B cell (primary cell): Measurements from ENCODE around the gene DNAJC6. TPM values are rescaled to one million over a fixed set of nuclear protein-coding genes. Genes with fewer than 3 reads are reported as not detected.

Experiments used
- ATAC-seq: fragments of 200-7000 bp; cut with Tn5 transposase; one replicate; pipeline ENCODE4 v1.10.0; 2021; ENCODE audit warnings: low read depth, mild to moderate bottlenecking, moderate number of reproducible peaks, moderate library complexity
- CTCF ChIA-PET: fragments of 350-600 bp; sonication (Branson Sonifier 250); formaldehyde crosslinking; loops from one replicate; lab custom pipeline; 2021; ENCODE audit warnings: antibody characterized with exemption, inconsistent platforms; lab: Charles Lee
- POLR2A ChIA-PET: fragments of 350-600 bp; sonication (Branson Sonifier 250); formaldehyde crosslinking; loops from one replicate; lab custom pipeline; 2021; ENCODE audit warnings: antibody characterized with exemption; lab: Charles Lee
- DNase-seq: peaks from one replicate; pipeline ENCODE4 v3.0.0; 2013
- H2AFZ ChIP-seq: 2 replicates; pipeline ENCODE4 v1.6.1; 2012; ENCODE audit warnings: mild to moderate bottlenecking, low read depth, low read length; ENCODE audit not compliant: insufficient read depth, poor library complexity, severe bottlenecking
- H3K27ac ChIP-seq, 2 donors: 1 replicate in 1 of 2; 2 replicates in 1 of 2; pipeline ENCODE4 v1.5.1; 2012 to 2013; ENCODE audit warnings: low read length in 2 of 2, mild to moderate bottlenecking in 2 of 2, moderate library complexity in 1 of 2
- H3K27me3 ChIP-seq, 4 experiments: fragments of 200-600 bp in 1 of 4; sonication (generic) in 1 of 4; replicated peaks in 1 of 4; 1 replicate in 2 of 4; 2 replicates in 2 of 4; pipeline versions ENCODE4 v1.6.1 to v1.7.0; 2013 to 2016; ENCODE audit warnings: low read length in 3 of 4, mild to moderate bottlenecking in 2 of 4, mixed read lengths in 1 of 4, moderate library complexity in 1 of 4; ENCODE audit not compliant: insufficient read depth in 4 of 4, control insufficient read depth in 3 of 4; ENCODE audit errors: control extremely low read depth in 1 of 4
- H3K36me3 ChIP-seq, 2 experiments: replicated peaks in 1 of 2; 1 replicate in 1 of 2; 2 replicates in 1 of 2; pipeline versions ENCODE4 v1.6.1 to v1.7.1; 2013; ENCODE audit warnings: low read length in 1 of 2; ENCODE audit not compliant: insufficient read depth in 2 of 2, control insufficient read depth in 1 of 2; ENCODE audit errors: control extremely low read depth in 1 of 2, extremely low read depth in 1 of 2
- H3K4me1 ChIP-seq, 2 donors: fragments of 200-600 bp in 1 of 2; sonication (generic) in 1 of 2; 1 replicate in 1 of 2; 2 replicates in 1 of 2; pipeline versions ENCODE4 v1.5.1 to v1.6.1; 2013 to 2017; ENCODE audit warnings: low read length in 2 of 2; ENCODE audit not compliant: control insufficient read depth in 2 of 2, insufficient read depth in 2 of 2
- H3K4me2 ChIP-seq: replicated peaks from 2 replicates; pipeline ENCODE3; 2012; ENCODE audit warnings: mild to moderate bottlenecking, low read depth, low read length; ENCODE audit not compliant: poor library complexity, severe bottlenecking
- H3K4me3 ChIP-seq, 5 experiments: fragments of 200-600 bp in 1 of 5; sonication (generic) in 1 of 5; 1 replicate in 3 of 5; 2 replicates in 2 of 5; pipeline versions ENCODE4 v1.5.1 to v1.7.0; 2011 to 2016; ENCODE audit warnings: low read length in 4 of 5, mild to moderate bottlenecking in 4 of 5, low read depth in 2 of 5, control low read depth in 1 of 5, moderate library complexity in 1 of 5; ENCODE audit not compliant: insufficient read depth in 1 of 5; ENCODE audit errors: control extremely low read depth in 1 of 5, extremely low read depth in 1 of 5
- H3K79me2 ChIP-seq: fragments of 200-600 bp; sonication (generic); one replicate; pipeline ENCODE4 v1.6.0; 2016; ENCODE audit warnings: low read length; ENCODE audit not compliant: control insufficient read depth, insufficient read depth
- H3K9ac ChIP-seq: fragments of 200-600 bp; sonication (generic); 2 replicates; pipeline ENCODE4 v1.6.1; 2017; ENCODE audit warnings: mild to moderate bottlenecking, low read length, moderate library complexity
- H3K9me3 ChIP-seq, 3 donors: one replicate each; pipeline versions ENCODE4 v1.6.1 to v1.7.1; 2013; ENCODE audit warnings: low read length in 2 of 3; ENCODE audit not compliant: control insufficient read depth in 2 of 3, insufficient read depth in 1 of 3; ENCODE audit errors: control extremely low read depth in 1 of 3
- H4K20me1 ChIP-seq: 2 replicates; pipeline ENCODE4 v1.6.0; 2012; ENCODE audit warnings: mild to moderate bottlenecking, low read length; ENCODE audit not compliant: insufficient read depth, control insufficient read depth, poor library complexity, severe bottlenecking
- H3K27ac Mint-ChIP-seq: one replicate; pipeline ENCODE4 v1.8.0; 2021; ENCODE audit warnings: mixed read lengths
- H3K27me3 Mint-ChIP-seq: one replicate; pipeline ENCODE4 v1.8.0; 2021; ENCODE audit warnings: mixed read lengths
- H3K4me1 Mint-ChIP-seq: one replicate; pipeline ENCODE4 v1.8.0; 2021; ENCODE audit warnings: mixed read lengths
- H3K4me3 Mint-ChIP-seq: one replicate; pipeline ENCODE4 v1.8.0; 2021; ENCODE audit warnings: mixed read lengths
- H3K9me3 Mint-ChIP-seq: one replicate; pipeline ENCODE4 v1.8.0; 2022; ENCODE audit warnings: mixed read lengths; ENCODE audit not compliant: insufficient read depth
- EZH2 ChIP-seq: IDR thresholded peaks from 2 replicates; pipeline ENCODE4 v1.6.1; 2012; ENCODE audit warnings: borderline replicate concordance, low read depth, mild to moderate bottlenecking, moderate library complexity, low read length; ENCODE audit not compliant: insufficient read depth, poor library complexity, severe bottlenecking
- WGBS: methylation state at CpG from one replicate; pipeline ENCODE4 v1.1.5; 2013; ENCODE audit warnings: missing lambda C conversion rate; ENCODE audit not compliant: insufficient coverage; 5-methylcytosine and 5-hydroxymethylcytosine counted together
- intact Hi-C: fragments of 100-400 bp; cut with micrococcal nuclease; formaldehyde crosslinking; loops from one replicate; pipeline ENCODE4 v1.10.0; 2022
- polyA plus RNA-seq: library from polyadenylated mRNA; depleted of rRNA; stranded (reverse); fragments of >200 nt; gene quantifications from 2 replicates; pipeline ENCODE4 v1.2.3, GENCODE V29; 2012
- total RNA-seq, 2 donors: library from RNA; stranded (reverse); fragments of 120-200 nt in 1 of 2; gene quantifications; 1 replicate in 1 of 2; 2 replicates in 1 of 2; pipeline versions ENCODE4 v1.2.3 to v1.2.4, GENCODE V29; 2013 to 2022
- TF ChIP-seq, protein P1 (sequence below): fragments of 200-600 bp; IDR thresholded peaks from one replicate; pipeline ENCODE4 v1.8.0; 2022; ENCODE audit warnings: antibody characterized with exemption, mild to moderate bottlenecking

DNAJC6 gene
- total and polyA plus RNA-seq, 2 donors (not counting 1 experiment from before 2014, with no cell fraction given) = 0.12 to 0.69 TPM

DNA sequence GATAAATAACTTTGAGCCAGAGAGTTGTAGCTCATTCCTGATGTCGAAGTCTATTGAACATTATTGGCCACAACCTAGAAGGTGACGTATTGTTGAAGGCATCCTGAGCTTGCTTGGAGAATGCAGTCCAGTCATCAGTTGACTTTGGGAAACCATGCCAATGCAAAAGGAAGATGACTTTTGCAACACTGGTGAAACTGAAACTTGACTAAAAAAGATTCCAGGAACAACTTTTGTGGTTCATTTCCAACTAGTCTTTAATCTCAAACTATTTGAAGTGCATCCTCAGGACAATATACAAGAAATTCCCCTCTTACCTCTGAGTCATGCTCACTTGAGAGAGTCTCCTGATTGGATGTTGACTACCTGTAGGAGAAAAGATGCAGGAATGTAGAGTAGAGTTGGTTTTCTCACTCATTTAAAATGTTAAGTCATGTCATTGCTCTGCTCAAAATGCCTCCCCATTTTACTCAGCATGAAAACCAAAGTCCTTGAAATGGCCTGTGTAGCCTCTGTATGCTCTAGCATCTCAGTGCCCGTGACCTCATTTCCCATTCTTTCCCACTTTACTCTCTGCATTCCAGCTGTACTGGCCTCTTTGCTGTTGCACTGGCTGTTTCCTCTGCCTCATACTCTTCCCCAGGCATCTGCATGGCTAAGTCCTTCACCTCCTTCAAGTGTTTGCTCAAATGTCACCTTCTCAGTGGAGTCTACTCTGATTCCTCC is 86.7 kb downstream of the DNAJC6 start:
- no peak overlapping the region for H3K4me3 Mint-ChIP-seq
- no peaks in the 10 kb centered on the region for H3K9me3 ChIP-seq
- H3K9ac ChIP-seq = no peak overlapping the region
- no peaks in the 10 kb centered on the region for H3K4me1 ChIP-seq
- H3K79me2 ChIP-seq = no peaks in the 10 kb centered on the region
- H3K4me1 Mint-ChIP-seq = no peaks in the 10 kb centered on the region
- ATAC-seq (no peak), DNase-seq (no peak)
- POLR2A ChIA-PET = no interaction called here
- WGBS = 84% methylated on average over 3 of the region's 3 CpGs
- no peak overlapping the region for H2AFZ ChIP-seq
- H3K36me3 ChIP-seq = no peaks in the 10 kb centered on the region
- TF ChIP-seq, protein P1, sequence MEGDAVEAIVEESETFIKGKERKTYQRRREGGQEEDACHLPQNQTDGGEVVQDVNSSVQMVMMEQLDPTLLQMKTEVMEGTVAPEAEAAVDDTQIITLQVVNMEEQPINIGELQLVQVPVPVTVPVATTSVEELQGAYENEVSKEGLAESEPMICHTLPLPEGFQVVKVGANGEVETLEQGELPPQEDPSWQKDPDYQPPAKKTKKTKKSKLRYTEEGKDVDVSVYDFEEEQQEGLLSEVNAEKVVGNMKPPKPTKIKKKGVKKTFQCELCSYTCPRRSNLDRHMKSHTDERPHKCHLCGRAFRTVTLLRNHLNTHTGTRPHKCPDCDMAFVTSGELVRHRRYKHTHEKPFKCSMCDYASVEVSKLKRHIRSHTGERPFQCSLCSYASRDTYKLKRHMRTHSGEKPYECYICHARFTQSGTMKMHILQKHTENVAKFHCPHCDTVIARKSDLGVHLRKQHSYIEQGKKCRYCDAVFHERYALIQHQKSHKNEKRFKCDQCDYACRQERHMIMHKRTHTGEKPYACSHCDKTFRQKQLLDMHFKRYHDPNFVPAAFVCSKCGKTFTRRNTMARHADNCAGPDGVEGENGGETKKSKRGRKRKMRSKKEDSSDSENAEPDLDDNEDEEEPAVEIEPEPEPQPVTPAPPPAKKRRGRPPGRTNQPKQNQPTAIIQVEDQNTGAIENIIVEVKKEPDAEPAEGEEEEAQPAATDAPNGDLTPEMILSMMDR = no peak
- TF ChIP-seq EZH2 = no peak
- no peaks in the 10 kb centered on the region for H3K27me3 ChIP-seq
- no peak overlapping the region for H3K4me2 ChIP-seq
- no peak overlapping the region for H3K27ac Mint-ChIP-seq
- no peaks in the 10 kb centered on the region for H4K20me1 ChIP-seq
- no peaks in the 10 kb centered on the region for H3K9me3 Mint-ChIP-seq
- H3K27me3 Mint-ChIP-seq = peaks cover 4% of the 10 kb centered on the region
- H3K4me3 ChIP-seq = no peak overlapping the region
- CTCF ChIA-PET = interaction anchor here (0.5 kb wide), 1 partner anchor 1257 kb away, joined by 3 read pairs; no protein-coding TSS in a partner anchor
- H3K27ac ChIP-seq = no peak overlapping the region
- intact Hi-C loops = no loop called here

DNA sequence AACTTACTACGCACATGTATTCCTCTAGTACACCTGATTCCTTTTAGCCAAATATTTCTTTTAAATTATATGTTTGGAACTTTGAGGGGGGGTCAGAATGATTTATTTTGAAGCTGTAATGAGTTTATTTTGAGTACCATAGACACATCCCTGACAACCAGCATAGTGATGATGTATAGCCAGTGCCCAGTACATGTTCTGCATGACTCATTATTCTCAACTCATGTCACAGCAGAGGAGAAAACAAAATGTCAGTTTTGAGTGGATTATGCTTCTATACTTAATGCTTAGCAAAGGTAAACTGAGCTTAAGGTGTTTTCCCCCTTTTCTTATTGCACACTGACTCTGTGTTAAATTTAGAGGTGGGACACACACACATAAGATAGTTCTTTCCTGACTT is 88.7 kb downstream of the DNAJC6 start:
- CTCF ChIA-PET = no interaction called here
- H3K4me1 ChIP-seq = no peaks in the 10 kb centered on the region
- WGBS = no CpG with 5 or more reads among the region's 1 CpG
- no peaks in the 10 kb centered on the region for H3K79me2 ChIP-seq
- H4K20me1 ChIP-seq = no peaks in the 10 kb centered on the region
- no peaks in the 10 kb centered on the region for H3K9me3 ChIP-seq
- H3K27me3 ChIP-seq = no peaks in the 10 kb centered on the region
- Mint-ChIP-seq H3K4me3 (no peak overlapping the region), H3K4me1 (no peaks in the 10 kb centered on the region), H3K27ac (no peak overlapping the region), H3K27me3 (peaks cover 4% of the 10 kb centered on the region), H3K9me3 (no peaks in the 10 kb centered on the region)
- no peak for ATAC-seq
- no peak for DNase-seq
- intact Hi-C loops = no loop called here
- H2AFZ ChIP-seq = no peak overlapping the region
- POLR2A ChIA-PET = no interaction called here
- no peak overlapping the region for H3K4me2 ChIP-seq
- H3K4me3 ChIP-seq = no peak overlapping the region
- TF ChIP-seq, protein P1 = no peak
- TF ChIP-seq EZH2 = no peak
- no peaks in the 10 kb centered on the region for H3K36me3 ChIP-seq
- H3K9ac ChIP-seq = no peak overlapping the region
- no peak overlapping the region for H3K27ac ChIP-seq
